ENCODE results near the gene FFAR1. TPM values are rescaled to one million over a fixed set of nuclear protein-coding genes. Genes with fewer than 3 reads are reported as not detected.

FFAR1 gene
- polyA plus RNA-seq, 1 of the 3 experiments (the other 2 are of a cell fraction) = not detected

DNA sequence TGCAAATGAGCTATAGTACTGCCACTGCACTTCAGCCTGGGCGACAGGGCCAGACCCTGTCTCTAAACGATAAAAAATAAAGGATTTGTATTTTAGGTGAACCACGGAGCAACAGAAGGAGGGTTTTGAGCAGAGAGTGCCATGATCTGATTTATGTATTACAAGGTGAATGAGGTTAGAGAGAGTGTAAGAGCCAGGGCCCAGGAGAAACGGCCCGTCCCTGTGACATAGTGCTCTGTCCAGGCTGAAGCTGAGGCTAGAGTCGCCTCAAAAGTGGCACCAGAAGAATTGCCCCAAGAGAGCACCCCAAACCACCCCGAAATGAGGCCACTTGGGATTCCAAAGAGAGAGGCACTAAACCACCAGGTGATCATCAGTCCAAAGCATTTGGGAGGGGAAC is 38.8 kb upstream of the FFAR1 start (continued):
- TF ChIP-seq, protein P1, sequence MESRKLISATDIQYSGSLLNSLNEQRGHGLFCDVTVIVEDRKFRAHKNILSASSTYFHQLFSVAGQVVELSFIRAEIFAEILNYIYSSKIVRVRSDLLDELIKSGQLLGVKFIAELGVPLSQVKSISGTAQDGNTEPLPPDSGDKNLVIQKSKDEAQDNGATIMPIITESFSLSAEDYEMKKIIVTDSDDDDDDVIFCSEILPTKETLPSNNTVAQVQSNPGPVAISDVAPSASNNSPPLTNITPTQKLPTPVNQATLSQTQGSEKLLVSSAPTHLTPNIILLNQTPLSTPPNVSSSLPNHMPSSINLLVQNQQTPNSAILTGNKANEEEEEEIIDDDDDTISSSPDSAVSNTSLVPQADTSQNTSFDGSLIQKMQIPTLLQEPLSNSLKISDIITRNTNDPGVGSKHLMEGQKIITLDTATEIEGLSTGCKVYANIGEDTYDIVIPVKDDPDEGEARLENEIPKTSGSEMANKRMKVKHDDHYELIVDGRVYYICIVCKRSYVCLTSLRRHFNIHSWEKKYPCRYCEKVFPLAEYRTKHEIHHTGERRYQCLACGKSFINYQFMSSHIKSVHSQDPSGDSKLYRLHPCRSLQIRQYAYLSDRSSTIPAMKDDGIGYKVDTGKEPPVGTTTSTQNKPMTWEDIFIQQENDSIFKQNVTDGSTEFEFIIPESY (IDR thresholded peaks at IDR 0.05; ENCODE audit: borderline replicate concordance, low read depth) = no peak
- TF ChIP-seq, protein P2, sequence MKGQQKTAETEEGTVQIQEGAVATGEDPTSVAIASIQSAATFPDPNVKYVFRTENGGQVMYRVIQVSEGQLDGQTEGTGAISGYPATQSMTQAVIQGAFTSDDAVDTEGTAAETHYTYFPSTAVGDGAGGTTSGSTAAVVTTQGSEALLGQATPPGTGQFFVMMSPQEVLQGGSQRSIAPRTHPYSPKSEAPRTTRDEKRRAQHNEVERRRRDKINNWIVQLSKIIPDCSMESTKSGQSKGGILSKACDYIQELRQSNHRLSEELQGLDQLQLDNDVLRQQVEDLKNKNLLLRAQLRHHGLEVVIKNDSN (IDR thresholded peaks at IDR 0.05; ENCODE audit: borderline replicate concordance, low read depth) = no peak
- no peak for TF ChIP-seq CHD2 (IDR thresholded peaks at IDR 0.05; ENCODE audit: low read length, partially characterized antibody)
- TF ChIP-seq, protein P3, sequence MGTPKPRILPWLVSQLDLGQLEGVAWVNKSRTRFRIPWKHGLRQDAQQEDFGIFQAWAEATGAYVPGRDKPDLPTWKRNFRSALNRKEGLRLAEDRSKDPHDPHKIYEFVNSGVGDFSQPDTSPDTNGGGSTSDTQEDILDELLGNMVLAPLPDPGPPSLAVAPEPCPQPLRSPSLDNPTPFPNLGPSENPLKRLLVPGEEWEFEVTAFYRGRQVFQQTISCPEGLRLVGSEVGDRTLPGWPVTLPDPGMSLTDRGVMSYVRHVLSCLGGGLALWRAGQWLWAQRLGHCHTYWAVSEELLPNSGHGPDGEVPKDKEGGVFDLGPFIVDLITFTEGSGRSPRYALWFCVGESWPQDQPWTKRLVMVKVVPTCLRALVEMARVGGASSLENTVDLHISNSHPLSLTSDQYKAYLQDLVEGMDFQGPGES (IDR thresholded peaks at IDR 0.05; ENCODE audit: low read depth, low read length) = no peak
- no peak for TF ChIP-seq GATA2 (CRISPR knock-in tag; IDR thresholded peaks at IDR 0.05)

DNA sequence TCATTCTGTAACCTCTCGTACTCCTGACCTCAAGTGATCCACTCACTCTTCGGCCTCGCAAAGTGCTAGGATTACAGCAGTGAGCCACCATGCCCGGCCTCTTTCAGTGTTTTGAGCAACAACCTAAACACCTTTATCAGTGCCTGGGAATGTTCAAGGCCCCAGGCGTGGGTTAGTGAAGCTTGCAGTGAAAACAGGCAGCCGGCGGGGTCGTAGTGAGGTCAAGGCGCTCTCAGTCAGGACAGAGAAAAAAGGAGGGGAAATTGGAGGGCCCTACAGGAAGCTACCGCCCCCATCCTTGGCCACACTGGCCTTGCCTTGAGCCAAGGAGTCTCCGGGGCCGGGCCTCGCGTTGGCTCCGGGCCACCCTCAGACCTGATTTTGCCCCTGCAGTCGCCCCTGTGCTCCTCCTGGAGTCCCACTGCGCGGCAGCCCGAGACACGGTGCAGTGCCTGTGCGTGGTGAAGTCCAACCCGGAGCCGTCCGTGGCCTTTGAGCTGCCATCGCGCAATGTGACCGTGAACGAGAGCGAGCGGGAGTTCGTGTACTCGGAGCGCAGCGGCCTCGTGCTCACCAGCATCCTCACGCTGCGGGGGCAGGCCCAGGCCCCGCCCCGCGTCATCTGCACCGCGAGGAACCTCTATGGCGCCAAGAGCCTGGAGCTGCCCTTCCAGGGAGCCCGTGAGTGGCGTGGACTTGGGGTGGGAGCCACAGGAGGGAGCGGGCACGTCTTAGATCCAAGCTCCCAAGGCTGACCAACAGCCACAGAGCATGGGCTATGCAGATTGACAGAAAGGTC is 38.0 kb upstream of the FFAR1 start:
- POLR2A ChIA-PET = no interaction called here
- TF ChIP-seq FOXM1 (IDR thresholded peaks at IDR 0.05; ENCODE audit: low read depth) = no peak
- TF ChIP-seq RAD21 (IDR thresholded peaks at IDR 0.05; ENCODE audit: low read length) = no peak
- no peak for TF ChIP-seq EP300 (IDR thresholded peaks at IDR 0.05; ENCODE audit: borderline replicate concordance in 1 of 2, low read depth in 1 of 2, low read length in 1 of 2)
- no peak for TF ChIP-seq RXRA (IDR thresholded peaks at IDR 0.05; ENCODE audit: borderline replicate concordance, low read depth)
- TF ChIP-seq RCOR1 (IDR thresholded peaks at IDR 0.05; ENCODE audit: low read length) = no peak
- TF ChIP-seq, protein P4, sequence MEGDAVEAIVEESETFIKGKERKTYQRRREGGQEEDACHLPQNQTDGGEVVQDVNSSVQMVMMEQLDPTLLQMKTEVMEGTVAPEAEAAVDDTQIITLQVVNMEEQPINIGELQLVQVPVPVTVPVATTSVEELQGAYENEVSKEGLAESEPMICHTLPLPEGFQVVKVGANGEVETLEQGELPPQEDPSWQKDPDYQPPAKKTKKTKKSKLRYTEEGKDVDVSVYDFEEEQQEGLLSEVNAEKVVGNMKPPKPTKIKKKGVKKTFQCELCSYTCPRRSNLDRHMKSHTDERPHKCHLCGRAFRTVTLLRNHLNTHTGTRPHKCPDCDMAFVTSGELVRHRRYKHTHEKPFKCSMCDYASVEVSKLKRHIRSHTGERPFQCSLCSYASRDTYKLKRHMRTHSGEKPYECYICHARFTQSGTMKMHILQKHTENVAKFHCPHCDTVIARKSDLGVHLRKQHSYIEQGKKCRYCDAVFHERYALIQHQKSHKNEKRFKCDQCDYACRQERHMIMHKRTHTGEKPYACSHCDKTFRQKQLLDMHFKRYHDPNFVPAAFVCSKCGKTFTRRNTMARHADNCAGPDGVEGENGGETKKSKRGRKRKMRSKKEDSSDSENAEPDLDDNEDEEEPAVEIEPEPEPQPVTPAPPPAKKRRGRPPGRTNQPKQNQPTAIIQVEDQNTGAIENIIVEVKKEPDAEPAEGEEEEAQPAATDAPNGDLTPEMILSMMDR (IDR thresholded peaks at IDR 0.05) = no peak
- TF ChIP-seq TEAD4 (IDR thresholded peaks at IDR 0.05; ENCODE audit: borderline replicate concordance, insufficient read depth) = no peak
- no peak for TF ChIP-seq RFX5 (IDR thresholded peaks at IDR 0.05; ENCODE audit: low read length)
- TF ChIP-seq, protein P5, sequence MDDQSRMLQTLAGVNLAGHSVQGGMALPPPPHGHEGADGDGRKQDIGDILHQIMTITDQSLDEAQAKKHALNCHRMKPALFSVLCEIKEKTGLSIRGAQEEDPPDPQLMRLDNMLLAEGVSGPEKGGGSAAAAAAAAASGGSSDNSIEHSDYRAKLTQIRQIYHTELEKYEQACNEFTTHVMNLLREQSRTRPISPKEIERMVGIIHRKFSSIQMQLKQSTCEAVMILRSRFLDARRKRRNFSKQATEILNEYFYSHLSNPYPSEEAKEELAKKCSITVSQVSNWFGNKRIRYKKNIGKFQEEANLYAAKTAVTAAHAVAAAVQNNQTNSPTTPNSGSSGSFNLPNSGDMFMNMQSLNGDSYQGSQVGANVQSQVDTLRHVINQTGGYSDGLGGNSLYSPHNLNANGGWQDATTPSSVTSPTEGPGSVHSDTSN (IDR thresholded peaks at IDR 0.05) = no peak
- no peak for TF ChIP-seq GATA2 (CRISPR knock-in tag; IDR thresholded peaks at IDR 0.05)
- TF ChIP-seq, protein P1 (IDR thresholded peaks at IDR 0.05; ENCODE audit: borderline replicate concordance, low read depth) = no peak
- no peak for TF ChIP-seq SIN3A (IDR thresholded peaks at IDR 0.05; ENCODE audit: borderline replicate concordance, low read depth, low read length)
- TF ChIP-seq CHD2 (IDR thresholded peaks at IDR 0.05; ENCODE audit: low read length, partially characterized antibody) = no peak
- TF ChIP-seq POLR2AphosphoS5 (IDR thresholded peaks at IDR 0.05; ENCODE audit: low read depth, low read length) = no peak
- TF ChIP-seq NFIC (IDR thresholded peaks at IDR 0.05; ENCODE audit: borderline replicate concordance) = no peak
- TF ChIP-seq MEF2A (IDR thresholded peaks at IDR 0.05; ENCODE audit: borderline replicate concordance, low read depth) = no peak
- TF ChIP-seq, protein P2 (IDR thresholded peaks at IDR 0.05; ENCODE audit: borderline replicate concordance, low read depth) = no peak
- TF ChIP-seq EZH2phosphoT487 (IDR thresholded peaks at IDR 0.05; ENCODE audit: borderline replicate concordance, low read depth) = no peak
- no peaks in the 10 kb centered on the region for H3K36me3 ChIP-seq (replicated peaks in 1 of 2; ENCODE audit: control insufficient read depth in 1 of 2, insufficient read depth in 2 of 2, low read length in 1 of 2)
- H3K27ac ChIP-seq (ENCODE audit: low read depth in 2 of 2, low read length in 1 of 2) = no peak overlapping the region
- H3K9me2 ChIP-seq = no peaks in the 10 kb centered on the region
- H3K79me2 ChIP-seq (ENCODE audit: insufficient read depth) = no peaks in the 10 kb centered on the region
- H3K4me1 ChIP-seq (ENCODE audit: control insufficient read depth in 1 of 2, insufficient read depth in 2 of 2, low read depth in 1 of 2, low read length in 1 of 2) = no peaks in the 10 kb centered on the region
- H4K20me1 ChIP-seq (ENCODE audit: insufficient read depth) = no peaks in the 10 kb centered on the region
- peaks cover 6% of the 10 kb centered on the region; the same call in 1 of the 2 replicates for H3K27me3 ChIP-seq (ENCODE audit: insufficient read depth)
- H3F3A ChIP-seq (replicated peaks; ENCODE audit: insufficient read depth) = no peaks in the 10 kb centered on the region
- WGBS (ENCODE audit: low lambda C conversion rate) = 62% methylated on average over 24 of the region's 47 CpGs
- no peaks in the 10 kb centered on the region for H3K9me3 ChIP-seq
- no peak overlapping the region for H3K4me3 ChIP-seq (ENCODE audit: low read depth in 2 of 2, low read length in 1 of 2)
- H3K4me2 ChIP-seq = no peak overlapping the region
- H3K9ac ChIP-seq = no peak overlapping the region
- CTCF ChIA-PET = interaction anchor here (0.7 kb wide), 1 partner anchor 44 kb away, joined by 3 read pairs; no protein-coding TSS in a partner anchor
- no peak overlapping the region for H2AFZ ChIP-seq (ENCODE audit: low read depth)
- DNase-seq = no peak

Measured in SK-N-SH (cell line).